Stimulated activated CD8-positive, alpha-beta memory T cell treated with anti-CD3 and anti-CD28 coated beads, Interleukin-7, amount 100 ng/mL, for 4 hours (primary cell): Measurements from ENCODE around the gene MACROD1.

Experiments
- DNase-seq, 2 donors: peaks; one replicate each; pipeline ENCODE4 v3.0.0-alpha.2; 2020; ENCODE audit warnings: low read depth in 2 of 2

The MACROD1 gene

DNA sequence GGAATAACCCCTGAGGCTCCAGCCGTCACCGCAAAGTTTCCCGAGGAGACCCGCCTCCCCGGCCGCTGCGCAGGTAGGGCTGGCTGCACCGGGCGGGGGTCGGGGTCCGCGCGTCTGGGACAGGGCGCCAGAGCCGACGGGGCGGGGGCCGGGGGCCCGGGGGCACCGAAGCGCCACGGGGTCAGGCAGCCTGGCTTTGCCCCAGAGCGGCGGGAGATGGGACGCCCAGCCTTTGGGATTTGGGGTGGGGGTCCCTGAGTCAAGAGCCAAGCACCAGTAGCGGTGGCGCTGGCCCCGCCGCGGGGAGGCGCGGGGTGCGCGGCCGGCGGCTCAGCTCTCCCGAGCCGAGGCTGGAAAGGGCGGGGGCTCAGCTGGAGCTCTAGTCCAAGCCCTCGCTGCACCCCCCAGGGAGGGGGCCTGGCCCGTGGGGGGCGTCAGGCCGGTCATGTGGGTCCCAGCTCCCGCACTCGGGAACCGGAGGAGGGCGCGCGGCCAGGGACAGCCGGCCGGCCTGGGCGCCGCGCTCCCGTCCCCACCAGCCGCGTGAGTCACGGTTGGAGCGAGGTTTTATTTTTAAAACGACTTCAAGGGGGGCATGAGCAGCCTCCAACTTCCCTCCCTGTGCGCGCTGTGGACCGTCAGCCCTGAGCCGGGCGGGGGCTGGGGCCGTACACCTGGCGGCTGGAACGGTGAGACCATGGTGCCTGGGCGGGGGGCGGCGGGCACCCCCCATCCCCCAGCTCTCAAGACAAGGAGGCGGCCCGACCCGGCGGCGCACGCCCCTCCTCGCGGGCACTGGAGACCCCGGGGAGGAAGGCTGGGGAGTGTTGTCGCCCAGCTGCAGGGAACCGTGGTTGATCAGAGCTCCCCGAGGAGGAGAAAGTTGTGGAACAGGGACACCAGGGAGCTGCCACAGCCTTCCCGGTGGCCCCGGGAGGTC, 129.6 kb downstream of the MACROD1 start:
- DNase-seq: no peak

DNA sequence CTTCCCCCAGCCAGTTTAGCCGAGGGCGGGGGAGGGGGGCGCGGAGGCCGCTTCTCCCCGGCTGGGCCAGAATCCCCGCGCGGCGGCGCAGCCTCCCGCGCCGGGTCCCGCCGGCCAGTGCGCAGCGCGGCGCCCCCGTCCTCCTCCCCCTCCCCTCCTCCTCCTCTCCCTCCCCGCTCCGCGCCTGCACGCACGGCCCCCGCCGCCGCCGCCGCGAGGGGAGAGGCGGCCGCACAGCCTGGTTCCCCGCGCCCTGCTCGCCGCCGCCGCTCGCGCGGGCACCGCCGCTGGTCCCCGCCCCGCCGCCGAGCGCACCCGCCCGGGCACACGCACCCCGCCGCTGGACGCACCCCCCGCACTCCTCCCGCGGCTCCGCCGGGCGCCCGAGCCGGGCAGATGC, 130.3 kb downstream of the MACROD1 start, which contains the start of gene FLRT1:
Gene FLRT1, plus strand, starts transcription at position 356 of the 400 bp plus-strand sequence. CDS start 80,337 bp downstream, outside the sequence.
- no peak for DNase-seq

DNA sequence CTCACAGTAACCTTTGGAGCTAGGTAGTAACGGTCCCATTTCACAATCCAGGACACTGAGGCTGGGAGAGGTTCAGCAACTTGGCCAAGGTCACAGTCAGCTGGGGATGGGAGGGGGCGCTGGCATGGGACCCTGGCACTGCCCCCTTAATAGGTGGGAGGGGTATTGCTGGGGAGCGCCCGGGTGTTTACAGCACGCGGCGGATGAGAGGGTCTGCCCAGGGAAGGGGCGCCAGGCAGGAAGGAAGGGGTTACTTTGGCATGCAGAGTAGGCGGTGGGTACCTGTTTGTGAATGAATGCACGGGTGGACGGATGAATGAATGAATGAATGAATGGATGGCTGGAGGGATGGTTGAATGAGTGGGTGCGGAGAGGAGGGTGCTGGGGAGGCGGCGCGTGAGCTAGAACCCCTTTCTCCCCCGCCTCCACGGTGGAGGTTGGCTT, 130.8 kb downstream of the MACROD1 start:
- no peak for DNase-seq

DNA sequence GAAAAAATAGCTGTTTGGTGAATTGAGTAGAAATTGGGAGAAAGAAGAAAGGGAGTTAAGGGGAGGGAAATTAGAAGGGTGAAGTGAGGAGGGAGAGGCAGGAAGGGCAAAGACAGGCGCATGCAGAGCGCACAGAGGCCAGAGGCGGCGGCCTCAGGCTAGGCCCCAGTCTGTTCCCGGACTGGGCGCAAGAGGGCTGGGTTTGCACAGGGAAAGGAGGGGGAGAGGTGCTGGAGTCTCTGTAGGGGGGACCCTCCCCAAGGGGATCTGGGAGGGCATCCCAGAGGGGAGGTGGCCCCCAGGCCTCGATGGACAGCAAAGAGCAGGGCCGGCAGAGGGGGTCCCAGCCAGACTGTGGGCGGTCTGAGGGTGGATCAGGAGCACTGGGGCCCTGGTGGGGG, 131.5 kb downstream of the MACROD1 start:
- no peak for DNase-seq

DNA sequence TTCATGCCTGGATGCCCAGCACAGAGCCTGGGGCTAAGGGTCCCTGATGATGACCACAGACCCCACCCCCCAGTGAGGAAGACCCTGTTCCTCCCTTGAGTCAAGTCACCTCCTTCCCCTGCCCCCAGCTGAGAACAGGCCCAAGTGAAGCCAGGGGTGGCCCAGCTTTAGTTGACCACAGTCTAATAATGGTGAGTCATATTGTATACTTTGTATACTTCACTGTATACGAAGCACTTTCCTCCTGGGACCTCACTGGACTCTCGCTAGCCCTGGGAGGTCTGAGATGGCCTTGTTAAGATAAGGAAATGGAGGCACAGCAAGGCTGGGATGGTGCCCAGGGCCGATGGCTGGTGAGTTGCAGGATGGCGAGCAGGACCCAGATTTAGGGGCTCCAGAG, 133.9 kb downstream of the MACROD1 start:
- no peak for DNase-seq

DNA sequence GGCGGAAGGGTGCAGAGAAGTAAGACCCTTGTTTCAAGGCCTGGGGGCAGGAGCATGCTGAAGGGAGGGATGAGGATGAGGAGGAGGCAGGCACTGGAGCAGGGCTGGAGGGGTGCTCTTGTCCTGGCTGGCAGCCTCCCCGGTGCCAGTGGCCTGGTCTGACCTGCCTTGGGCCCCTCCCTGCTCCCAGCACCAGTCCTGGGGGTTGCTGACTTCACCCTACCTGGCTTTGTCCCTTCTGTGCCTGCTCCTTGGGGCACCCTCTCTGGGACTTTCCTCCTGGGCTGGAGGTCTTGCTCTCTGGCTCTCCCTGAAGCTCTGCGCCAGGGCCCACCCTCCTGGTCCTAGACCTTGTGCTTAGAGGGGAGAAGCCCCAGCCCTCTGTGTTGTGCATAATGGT, 134.9 kb downstream of the MACROD1 start:
- no peak for DNase-seq

DNA sequence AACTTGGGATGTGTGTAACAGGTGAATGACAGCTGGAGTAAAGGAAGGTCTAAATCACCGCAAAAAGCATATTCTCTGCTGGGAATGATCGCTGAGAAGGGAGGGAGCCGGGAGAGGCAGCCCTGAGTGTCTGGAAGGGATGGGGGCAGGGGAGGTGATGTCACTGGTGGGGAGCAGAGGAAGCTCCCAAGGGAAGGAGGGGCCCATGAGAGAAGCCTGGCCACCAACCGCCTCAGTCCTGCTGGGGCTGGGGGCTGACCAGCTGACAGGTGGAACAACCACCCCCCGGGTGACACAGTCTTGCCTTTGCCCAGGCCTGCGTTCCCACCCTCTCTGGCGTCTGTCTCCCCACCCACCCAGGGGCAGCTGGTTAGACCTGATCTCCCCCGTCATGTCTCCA, 136.1 kb downstream of the MACROD1 start:
- DNase-seq: no peak

DNA sequence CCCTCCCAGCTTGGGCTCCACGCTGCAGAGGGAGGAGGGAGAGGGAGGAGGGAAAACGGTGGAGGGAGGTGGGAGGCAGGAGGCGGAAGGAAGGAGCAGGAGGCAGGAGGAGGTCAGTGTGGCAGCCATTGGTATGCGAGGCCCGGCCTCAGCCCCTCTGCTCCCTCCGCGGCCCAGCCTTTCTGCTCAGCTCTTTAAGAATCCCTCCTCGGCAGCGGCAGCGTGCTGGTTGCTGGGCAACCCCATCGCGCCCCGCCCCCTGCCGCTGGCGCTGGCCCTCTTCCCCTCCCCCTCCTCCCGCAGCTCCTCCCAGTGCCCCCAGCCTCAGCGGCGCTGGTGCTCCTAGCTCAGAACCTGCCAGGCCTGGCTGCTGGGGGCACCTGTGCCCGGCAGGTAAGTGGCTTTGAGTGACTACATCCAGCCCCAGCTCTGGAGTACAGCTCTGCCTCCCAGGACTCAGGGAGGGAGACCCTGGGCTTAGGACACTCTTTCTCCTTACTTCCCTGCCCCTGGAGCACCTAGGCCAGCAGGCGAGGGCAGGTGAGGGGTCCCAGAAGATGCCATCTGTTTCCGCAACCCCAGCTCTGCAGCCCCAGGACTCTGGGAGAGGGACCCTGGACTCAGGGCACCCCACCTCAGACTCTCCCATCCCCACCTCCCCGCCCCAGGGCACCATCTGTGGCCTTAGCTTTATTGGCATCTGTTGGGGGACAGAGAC, 137.4 kb downstream of the MACROD1 start:
- no peak for DNase-seq

DNA sequence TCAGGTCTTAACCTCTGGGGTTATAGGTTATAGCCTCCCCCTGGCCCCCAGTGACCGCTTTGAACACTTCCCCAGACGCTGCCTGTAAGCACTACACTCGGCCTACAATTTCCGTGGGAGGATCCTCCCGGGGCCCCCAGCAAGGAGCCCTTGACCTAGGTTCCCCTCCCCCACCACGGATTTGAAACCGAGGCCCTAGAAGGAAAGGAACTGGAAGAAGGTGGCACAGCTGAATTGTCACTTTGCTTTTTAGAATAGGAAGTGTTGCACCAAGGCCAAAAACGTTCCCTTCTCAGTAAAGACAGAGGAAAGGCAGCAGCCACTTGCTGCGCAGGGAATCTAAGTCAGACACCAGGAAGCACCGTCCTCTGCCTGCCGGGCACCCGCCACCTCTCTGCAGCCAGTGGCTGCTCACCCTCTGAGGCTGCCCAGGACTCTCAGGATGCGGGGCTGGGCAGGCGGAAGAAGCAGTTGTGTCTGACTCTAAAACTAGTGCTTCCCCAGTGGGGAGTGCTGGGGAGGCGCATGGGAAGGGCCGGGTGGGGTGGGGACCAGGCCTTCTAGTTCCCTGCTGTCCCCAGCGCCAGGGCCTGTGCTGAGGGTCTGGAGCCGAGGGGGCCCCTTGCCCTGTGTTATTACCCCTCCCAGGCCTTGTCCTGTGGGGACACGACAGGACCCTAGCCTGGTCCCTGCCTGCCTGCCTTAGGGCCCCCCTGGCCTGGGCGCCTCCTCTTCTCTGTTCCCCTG, 138.1 kb downstream of the MACROD1 start:
- DNase-seq: no peak

DNA sequence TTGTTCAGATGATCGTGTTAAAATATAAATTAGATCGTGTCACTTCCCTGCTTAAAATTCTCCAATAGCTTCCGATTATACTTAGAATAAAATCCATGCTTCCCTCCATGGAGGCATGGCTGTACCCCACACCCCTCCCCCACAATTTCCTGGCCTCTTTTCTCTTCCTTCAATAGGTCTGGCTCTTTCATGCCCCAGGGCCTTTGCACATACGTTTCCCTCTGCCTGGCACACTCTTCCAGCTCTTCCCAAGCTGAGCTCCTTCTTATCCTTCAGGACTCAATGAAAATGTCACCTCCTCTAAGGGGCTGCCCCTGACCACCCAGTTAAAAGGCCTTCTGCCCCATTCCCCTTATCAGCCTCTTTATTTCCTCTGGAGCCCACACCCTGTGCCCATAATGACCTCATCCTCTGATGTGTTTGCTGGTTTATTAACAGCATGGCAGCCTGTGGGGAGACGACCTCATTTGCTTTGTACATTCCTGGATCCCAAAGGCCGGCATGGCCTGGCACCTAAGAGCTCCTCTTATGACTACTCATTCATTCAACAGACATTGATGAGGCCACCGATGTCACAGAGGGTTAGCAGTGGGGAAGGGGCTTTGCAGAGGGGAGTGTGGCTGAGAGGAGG, 139.2 kb downstream of the MACROD1 start:
- DNase-seq: no peak

DNA sequence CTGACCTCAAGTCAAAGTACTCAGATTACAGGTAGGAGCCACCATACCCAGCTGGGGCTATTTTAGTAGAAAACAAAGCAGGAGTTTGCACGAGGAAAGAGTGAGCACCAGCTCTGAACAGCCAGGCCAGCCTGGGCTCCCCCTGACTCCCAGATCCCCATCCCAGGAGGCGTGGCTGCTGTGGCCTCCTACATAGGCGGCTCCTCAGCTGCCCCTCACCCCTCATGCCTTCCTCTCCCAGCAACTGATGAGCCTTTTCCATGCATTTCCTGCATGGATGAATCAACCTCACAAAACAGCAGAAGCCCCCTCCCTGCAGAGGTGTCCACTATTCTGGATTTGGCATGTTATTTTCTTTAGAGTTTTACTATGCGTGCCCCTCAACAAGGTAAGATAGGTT, 140.7 kb downstream of the MACROD1 start:
- no peak for DNase-seq

DNA sequence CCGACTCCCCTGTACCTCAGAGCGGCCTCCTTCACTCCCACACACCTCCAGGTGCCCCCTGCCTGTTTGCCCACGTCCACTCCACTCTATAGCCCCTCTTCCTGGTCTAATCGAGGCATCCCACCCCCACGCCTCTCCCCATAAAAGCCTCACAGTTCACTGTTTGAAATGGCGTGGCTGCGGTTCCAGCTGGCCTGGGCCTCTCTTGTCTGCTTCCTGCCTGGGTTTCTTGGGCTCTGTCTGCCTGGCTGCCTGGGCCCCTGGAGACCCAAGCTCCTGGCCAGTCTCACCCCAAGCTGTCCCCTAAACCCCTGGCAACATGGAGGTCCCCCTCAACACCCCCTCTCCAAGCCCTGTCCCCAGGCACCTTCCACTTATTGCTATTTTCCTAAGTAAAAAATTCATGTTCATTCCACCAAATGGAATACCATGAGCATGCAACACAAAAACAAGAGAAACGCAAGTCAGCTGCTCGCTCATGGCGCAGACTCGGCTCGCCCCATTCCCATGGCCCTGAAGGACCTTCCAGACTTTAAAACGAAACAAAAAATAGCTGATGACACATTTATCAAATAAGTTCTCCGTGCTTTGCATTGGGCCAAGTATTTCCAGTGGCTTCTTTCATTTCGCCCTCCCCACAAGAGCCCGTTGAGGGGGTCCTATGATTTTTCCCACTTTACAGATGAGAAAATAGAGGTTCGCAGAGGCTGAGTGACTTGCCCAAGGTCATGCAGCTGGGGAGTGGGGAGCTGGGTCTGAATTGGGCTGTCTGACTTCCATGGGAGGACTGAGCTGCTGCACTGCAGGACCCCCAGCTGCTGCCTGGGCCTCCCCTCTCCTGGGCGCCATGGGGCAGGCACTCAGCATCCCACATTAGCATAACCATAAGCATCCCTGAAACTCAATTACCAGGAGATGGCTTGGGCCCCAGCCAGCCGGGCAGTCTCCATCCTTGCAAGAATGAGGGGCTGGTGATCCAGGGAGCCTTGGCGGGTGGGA, 141.9 kb downstream of the MACROD1 start:
- no peak for DNase-seq

DNA sequence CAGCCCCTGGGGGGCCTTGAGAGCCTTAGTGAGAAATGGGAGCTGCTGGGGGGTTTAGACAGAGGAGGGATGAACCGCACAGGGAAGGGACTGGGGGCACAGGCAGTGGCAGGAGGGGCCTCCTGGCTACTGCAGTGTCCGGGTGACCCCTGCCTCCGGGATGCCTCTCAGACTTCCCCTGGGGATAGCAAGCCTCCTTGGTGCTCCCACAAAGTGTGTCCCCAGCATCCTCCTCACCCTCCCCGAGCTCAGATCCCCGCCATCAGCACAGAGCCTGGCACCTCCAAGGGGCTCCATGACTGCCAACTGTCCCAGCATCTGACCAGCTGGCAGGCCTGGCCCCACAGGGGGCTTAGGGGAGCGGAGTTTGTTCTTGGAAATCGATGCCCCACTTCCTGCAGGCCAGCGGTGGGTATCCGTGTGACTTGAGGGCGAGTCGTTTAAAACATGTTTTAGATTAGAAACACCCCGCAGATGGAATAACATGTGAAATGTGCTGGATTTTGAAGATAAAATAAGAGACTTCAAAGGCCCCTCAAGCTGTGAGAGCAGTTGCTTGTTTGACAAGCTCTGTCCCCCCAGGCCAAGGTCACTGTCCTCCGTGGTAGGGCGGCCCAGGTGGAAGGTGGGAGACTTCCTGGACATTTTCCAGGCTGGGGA, 143.7 kb downstream of the MACROD1 start:
- no peak for DNase-seq

DNA sequence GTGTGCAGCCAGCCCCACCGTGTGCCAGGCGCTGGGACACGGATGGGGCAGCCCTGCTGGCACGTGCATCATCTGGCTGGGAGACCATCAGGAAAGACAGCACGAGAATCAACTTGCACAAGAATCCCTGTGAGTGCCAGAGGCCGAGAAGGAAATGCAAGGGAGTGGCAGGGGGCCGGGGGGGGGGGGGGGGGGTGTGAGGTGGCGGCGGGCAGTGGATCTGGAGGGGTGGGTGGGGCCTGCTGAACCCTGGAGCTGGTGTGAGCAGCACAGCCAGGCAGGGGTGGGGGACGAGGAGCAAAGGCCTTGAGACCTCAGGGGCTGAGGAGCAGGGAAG, 144.2 kb downstream of the MACROD1 start:
- no peak for DNase-seq

DNA sequence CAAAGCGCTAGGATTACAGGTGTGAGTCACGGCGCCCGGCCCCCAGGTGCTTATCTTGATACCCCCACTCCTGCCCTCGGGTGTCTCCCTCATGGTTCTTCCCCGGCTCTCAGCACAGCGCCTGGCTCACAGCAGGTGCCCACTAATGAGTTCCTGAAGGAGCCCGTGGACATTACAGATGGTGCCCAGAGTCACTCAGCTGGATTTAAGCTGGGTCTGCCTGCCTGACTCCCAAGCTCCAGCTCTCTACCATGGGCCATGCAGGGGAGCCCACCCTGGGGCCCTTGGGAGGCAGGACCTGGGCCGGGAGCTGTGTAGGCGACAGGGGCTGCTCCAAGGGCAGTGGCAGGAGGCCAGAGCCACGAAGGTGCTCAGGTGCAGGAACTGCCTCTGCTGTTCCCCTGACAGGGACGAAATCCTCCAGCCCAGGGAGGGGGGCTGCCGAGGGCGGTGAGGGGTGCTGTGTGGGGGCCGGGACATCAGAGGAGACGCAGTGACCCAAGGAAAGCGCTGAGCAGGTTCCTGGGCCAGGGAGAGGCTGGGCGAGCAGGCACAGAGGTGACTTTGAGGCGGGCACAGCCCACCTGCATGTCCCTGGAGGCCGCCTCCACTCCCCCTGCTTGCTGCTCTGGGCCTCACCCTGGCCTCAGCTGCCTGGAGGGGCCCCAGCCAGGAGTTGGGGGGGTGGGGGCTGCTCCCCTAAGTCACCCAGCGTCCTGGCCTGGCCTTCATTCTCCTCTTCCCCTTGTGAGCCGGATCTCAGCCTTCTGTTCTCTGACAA, 144.7 kb downstream of the MACROD1 start:
- DNase-seq: no peak

DNA sequence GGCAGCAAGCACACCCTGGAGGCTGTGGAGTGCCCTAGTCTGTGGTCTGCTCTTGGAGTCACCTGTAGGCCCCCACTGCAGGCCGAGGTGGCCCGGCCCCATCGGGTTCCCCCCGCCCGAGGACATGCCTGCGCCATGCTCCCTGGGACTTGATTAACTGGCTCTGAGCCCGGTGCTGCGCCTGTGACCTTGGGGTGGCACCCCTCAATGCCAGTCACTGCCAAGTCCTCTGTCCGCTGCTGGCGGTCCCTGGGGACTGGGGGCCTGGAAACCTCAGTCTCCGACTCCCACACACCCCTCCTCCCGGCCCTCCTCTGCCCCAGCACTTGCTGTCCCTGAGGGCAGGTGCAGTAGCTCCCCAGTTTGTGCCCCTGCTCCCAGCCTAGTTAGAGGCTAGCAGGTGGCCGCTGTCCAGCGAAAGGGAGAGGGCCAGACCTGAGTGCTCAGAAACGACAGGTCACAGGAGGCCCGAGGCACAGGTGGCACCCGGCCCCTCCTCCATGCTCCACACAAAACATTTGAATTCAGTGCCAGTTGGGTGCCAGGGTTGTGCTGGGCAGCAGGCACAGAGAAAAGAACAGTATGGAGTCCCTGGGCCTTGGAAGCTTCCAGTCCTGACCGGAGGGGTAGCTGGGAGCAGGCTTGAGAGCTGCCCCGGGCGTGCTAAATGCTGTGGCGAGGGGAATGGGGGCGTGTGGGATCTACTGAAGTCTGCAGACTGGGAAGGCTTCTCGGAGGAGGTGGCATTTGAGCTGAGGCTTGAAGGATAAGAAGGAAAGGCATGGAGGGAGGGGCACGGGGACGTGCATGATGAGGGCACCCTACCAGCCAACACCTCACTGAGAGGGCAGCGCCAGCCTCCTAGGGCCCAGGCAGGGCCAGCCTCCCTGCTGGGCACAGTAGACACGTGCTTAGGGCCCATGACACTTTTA, 146.5 kb downstream of the MACROD1 start:
- DNase-seq: no peak

DNA sequence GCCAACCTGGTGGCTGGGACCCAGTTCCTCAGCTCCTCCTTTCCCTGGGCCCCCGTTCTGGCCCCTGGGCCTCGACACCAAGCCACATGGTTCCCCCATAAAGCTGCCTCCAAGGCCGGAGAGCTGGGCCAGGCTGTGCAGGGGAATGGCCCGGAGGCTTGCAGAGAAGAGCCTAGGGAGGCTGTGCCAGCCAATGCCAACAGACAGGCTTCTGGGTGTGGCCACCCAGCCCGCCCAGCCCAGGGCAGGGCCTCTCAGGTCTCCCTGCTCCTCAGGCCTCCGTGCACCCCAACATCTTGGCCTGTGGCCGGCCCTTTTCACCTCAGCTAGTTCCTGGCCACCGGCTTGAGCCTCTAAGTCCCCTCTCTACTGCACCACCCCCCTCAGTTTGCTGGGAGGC, 147.6 kb downstream of the MACROD1 start:
- no peak for DNase-seq

DNA sequence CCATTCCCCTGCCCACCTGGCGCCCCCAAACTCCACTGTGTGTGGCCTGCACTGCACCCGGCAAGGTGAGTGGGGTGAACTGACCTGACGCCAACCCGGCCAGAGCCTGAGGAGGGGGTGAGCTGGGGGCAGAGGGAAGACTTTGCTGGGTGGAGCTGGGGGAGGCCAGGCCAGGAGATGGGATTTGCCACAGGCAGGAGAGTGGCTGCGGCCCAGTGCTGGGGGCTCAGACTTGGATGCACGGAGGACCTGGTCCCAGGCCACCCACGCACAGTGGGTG, 148.0 kb downstream of the MACROD1 start:
- no peak for DNase-seq
